Bronchial epithelial cell (primary cell): ENCODE results near the gene ARHGAP23. TPM values are rescaled to one million over a fixed set of nuclear protein-coding genes. Genes with fewer than 3 reads are reported as not detected.

Experiments used
- DNase-seq: peaks from one replicate; pipeline ENCODE4 v3.0.0-alpha.2; 2010; ENCODE audit warnings: low read depth
- FAIRE-seq: peaks from 2 replicates; lab custom pipeline; 2011; peaks lifted over from hg19 to GRCh38; lab: Jason Lieb, UNC
- H3K27me3 ChIP-seq: 2 replicates; pipeline ENCODE4 v1.5.1; 2011; ENCODE audit warnings: low read length; ENCODE audit not compliant: control insufficient read depth, insufficient read depth
- H3K36me3 ChIP-seq: 2 replicates; pipeline ENCODE4 v1.5.1; 2011; ENCODE audit warnings: low read length; ENCODE audit not compliant: control insufficient read depth, insufficient read depth
- H3K4me3 ChIP-seq: 2 replicates; pipeline ENCODE4 v1.5.1; 2011; ENCODE audit warnings: mild to moderate bottlenecking, low read depth, low read length, control low read depth
- total RNA-seq: library from RNA; depleted of rRNA; stranded (reverse); fragments of >200 nt; gene quantifications from 2 replicates; pipeline ENCODE4 v1.2.1, GENCODE V29; 2014
- TF ChIP-seq, protein P1 (sequence below): IDR thresholded peaks from 2 replicates; pipeline ENCODE4 v1.5.1; 2011; ENCODE audit warnings: mild to moderate bottlenecking, moderate library complexity, low read length, control low read depth, inconsistent platforms; ENCODE audit not compliant: insufficient read depth, severe bottlenecking

ARHGAP23 gene
- total RNA-seq, 1 donor from 2014 or later, result 15.8 TPM

DNA sequence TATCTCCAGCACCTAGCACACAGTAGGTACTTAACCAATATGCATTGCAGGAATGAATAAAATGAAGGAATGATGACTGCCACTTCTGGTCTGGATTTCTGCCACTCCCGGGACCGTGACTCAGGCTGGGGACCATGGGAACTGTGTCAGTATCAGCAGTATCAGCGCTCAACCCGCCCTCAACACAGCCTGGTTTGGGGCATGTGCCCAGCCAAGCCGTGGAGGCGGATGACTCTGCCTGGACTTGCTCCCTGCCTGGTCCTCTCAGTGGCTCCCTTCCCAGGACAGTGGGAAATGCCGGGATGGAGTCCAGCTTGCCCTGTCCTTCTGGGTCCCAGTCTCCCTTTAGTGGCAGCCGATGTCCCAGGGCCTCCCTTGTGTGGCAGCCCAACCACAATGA is 122.4 kb downstream of the ARHGAP23 start:
- DNase-seq, result peak; percentile 90
- Histone ChIP-seq H3K36me3 (no peaks in the 10 kb centered on the region), H3K27me3 (no peaks in the 10 kb centered on the region), H3K4me3 (no peak overlapping the region)
- FAIRE-seq, result no peak
- TF ChIP-seq, protein P1, sequence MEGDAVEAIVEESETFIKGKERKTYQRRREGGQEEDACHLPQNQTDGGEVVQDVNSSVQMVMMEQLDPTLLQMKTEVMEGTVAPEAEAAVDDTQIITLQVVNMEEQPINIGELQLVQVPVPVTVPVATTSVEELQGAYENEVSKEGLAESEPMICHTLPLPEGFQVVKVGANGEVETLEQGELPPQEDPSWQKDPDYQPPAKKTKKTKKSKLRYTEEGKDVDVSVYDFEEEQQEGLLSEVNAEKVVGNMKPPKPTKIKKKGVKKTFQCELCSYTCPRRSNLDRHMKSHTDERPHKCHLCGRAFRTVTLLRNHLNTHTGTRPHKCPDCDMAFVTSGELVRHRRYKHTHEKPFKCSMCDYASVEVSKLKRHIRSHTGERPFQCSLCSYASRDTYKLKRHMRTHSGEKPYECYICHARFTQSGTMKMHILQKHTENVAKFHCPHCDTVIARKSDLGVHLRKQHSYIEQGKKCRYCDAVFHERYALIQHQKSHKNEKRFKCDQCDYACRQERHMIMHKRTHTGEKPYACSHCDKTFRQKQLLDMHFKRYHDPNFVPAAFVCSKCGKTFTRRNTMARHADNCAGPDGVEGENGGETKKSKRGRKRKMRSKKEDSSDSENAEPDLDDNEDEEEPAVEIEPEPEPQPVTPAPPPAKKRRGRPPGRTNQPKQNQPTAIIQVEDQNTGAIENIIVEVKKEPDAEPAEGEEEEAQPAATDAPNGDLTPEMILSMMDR, result no peak

DNA sequence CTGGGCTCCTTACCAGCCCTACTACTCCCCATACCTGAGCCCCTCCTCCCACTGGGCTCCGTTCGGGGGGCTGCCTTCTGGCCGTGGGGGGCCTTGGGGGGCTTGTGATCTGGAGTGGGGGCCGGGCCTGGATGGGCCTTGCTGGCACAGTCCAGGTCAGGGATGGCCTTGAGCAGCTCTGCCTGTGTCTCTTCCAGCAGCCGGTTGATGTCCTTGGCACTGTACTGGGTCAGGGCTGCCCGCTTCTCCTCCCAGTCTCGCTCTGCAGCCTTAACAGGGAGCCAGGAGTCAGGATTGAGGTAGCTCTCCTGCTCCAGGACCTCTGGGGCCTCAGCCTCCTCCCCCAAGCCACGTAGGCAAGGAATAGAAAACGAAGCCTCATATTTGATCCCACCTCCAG is 122.9 kb downstream of the ARHGAP23 start:
- H3K27me3 ChIP-seq, result no peaks in the 10 kb centered on the region
- TF ChIP-seq, protein P1, result no peak
- DNase-seq (no peak), FAIRE-seq (no peak)
- no peak overlapping the region for H3K4me3 ChIP-seq
- H3K36me3 ChIP-seq, result no peaks in the 10 kb centered on the region

DNA sequence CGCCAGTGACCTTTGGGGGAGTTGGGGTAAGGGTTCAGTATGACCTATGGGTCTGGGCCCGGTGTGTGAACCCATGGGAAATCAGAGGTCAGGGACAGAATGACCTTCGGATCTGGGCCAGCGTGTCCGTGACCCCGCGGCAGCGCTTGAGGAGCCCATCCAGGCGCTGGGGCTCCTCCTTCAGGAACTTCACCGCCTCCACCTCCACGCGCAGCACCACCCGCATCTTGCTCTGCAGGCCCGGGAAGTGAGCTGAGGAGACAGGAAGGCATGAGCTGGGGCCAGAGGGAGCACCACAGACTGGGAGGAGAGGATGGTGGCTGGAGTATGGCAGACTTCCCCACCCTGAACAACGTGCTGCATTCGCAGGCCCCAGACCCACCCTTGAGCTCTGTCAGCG is 124.1 kb downstream of the ARHGAP23 start:
- Histone ChIP-seq H3K27me3 (no peaks in the 10 kb centered on the region), H3K36me3 (no peaks in the 10 kb centered on the region), H3K4me3 (no peak overlapping the region)
- no peak for DNase-seq
- FAIRE-seq, result no peak
- TF ChIP-seq, protein P1, result no peak

DNA sequence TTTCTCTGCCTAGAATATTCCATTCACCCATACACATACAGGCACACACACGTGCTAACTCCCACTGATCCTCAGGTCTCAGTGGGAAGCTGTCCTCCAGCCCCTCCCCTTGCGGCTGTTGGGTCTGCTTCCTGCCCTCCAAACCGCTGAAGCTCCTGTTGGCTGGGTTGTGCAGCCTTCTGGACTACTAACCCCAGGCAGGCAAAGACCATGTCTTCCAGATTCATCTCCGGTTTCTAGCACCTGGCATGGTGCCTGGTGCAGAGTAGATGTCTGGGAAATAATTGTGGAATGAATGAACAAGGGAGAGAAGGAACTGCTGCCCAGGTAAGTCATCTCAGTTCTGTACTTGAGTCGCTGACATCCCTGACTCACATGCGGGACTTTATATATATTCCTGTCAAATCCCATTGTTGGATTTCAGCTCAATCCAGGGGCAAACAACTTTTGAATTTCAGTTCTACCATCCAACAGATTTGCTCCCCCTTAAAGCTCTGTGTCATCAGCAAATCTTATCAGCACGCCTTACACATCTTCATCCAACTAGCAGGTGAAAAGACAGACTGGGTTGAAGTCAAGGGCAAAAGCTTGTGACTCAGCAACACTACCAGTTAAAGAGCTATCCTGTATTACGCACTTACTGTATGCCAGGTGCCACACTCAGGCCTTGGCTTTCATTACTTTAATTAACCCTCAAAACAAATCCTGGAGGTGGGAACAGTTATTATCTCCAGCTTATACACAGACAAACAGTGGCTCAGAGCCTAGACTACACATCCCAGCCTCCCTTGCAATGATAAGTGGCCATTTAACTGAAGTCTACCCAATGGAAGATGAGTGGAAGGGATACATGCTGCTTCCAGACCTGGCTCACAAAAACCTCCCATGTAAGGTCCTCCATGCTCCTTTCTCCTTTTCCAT is 126.4 kb downstream of the ARHGAP23 start:
- DNase-seq (peak; percentile 75), FAIRE-seq (no peak)
- no peaks in the 10 kb centered on the region for H3K27me3 ChIP-seq
- H3K36me3 ChIP-seq, result no peaks in the 10 kb centered on the region
- H3K4me3 ChIP-seq, result no peak overlapping the region
- TF ChIP-seq, protein P1, result no peak

DNA sequence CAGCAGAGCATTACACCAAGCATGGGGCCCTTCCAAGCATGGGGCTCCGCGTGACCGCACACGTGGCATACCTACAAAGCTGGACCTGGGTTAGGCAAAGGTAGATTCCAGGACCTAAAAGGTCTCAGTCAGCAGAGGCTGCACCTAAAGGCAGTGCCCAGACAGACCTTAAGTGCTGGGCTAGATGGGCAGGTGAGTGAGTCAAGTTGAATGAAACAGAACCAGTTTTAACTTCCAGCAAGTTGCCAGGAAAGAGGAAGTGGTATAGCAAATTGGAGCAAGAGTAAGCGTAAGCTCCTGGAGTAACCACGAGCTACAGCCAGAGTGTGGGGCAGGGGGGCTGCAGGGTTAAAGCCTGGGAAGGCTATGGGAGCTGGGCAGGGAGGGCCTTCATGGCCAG is 128.0 kb downstream of the ARHGAP23 start:
- DNase-seq, result peak; percentile 78
- H3K36me3 ChIP-seq, result no peaks in the 10 kb centered on the region
- FAIRE-seq, result no peak
- H3K27me3 ChIP-seq, result peaks cover 12% of the 10 kb centered on the region
- no peak overlapping the region for H3K4me3 ChIP-seq
- TF ChIP-seq, protein P1, result no peak
